Adrenal gland (tissue), 5 donors: ENCODE measurements around the gene SPAM1.

Experiments
- CTCF ChIP-seq, 6 experiments: fragments of 450-650 bp in 4 of 6; fragments of 200-600 bp in 2 of 6; sonication (generic) in 1 of 6; IDR thresholded peaks; 1 replicate in 5 of 6; 2 replicates in 1 of 6; pipeline versions ENCODE4 v1.5.1 to v1.8.0; 2016 to 2021; ENCODE audit warnings: antibody characterized with exemption in 6 of 6, mild to moderate bottlenecking in 2 of 6, moderate library complexity in 1 of 6
- POLR2A ChIP-seq, 2 donors: fragments of 450-650 bp; IDR thresholded peaks; one replicate each; pipeline ENCODE4 v1.6.1; 2017; ENCODE audit warnings: antibody characterized with exemption in 2 of 2, mild to moderate bottlenecking in 2 of 2, moderate library complexity in 1 of 2
- donor health status: DM: no; HTN: no; CAD: no.

- TF ChIP-seq CTCF (IDR thresholded peaks at IDR 0.05): no peak
- no peak for TF ChIP-seq POLR2A (IDR thresholded peaks at IDR 0.05)
These were observed 68.0 kb downstream of the SPAM1 start for GRCh38 chr7:123992913-123993518.
